Measurements from ENCODE around the gene TRMT1L.
"Not testable (repeated sequence)": the region's sequence is repeated elsewhere in the genome, so short reads cannot be mapped to it uniquely, and the experiment has no call there.

Gene TRMT1L, protein sequence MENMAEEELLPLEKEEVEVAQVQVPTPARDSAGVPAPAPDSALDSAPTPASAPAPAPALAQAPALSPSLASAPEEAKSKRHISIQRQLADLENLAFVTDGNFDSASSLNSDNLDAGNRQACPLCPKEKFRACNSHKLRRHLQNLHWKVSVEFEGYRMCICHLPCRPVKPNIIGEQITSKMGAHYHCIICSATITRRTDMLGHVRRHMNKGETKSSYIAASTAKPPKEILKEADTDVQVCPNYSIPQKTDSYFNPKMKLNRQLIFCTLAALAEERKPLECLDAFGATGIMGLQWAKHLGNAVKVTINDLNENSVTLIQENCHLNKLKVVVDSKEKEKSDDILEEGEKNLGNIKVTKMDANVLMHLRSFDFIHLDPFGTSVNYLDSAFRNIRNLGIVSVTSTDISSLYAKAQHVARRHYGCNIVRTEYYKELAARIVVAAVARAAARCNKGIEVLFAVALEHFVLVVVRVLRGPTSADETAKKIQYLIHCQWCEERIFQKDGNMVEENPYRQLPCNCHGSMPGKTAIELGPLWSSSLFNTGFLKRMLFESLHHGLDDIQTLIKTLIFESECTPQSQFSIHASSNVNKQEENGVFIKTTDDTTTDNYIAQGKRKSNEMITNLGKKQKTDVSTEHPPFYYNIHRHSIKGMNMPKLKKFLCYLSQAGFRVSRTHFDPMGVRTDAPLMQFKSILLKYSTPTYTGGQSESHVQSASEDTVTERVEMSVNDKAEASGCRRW

GRCh38 chr1:185156854-185157598 lies at the start of gene TRMT1L, which contains the start of gene SWT1:
TRMT1L (minus strand) TSS chr1:185156953; CDS start chr1:185156712, 241 bp downstream.
SWT1 (plus strand) TSS chr1:185157167; CDS start chr1:185160842, 3,675 bp downstream.
- DNase-seq (ENCODE audit: low spot score) = peak; percentile 96

DNA sequence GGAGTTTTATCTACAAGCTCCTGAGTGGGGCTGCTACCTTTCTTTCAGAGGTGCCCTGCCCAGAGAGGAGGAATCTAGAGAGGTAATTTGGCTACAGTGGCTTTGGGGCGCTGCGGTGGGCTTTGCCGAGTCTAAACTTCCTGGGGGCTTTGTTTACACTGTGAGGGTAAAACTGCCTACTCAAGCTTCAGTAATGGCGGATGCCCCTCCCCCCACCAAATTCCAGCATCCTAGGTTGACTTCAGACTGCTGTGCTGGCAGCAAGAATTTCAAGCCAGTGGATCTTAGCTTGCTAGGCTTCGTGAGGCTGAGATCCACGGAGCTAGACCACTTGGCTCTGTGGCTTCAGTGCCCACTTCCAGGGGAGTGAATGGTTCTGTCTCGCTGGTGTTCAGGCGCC lies 44.1 kb upstream of the TRMT1L start:
- DNase-seq (ENCODE audit: low spot score) = no peak

DNA sequence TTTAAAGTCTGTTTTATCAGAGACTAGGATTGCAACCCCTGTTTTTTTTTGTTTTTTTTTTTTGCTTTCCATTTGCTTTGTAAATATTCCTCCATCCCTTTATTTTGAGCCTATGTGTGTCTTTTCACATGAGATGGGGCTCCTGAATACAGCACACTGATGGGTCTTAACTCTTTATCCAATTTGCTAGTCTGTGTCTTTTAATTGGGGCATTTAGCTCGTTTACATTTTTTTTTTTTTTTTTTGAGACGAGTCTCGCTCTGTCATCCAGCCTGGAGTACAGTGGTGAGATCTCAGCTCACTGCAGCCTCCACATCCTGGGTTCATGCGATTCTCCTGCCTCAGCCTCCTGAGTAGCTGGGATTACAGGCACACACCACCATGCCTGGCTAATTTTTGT lies 42.0 kb upstream of the TRMT1L start:
- not testable (repeated sequence) for DNase-seq (ENCODE audit: low spot score)

GRCh38 chr1:185193756-185194155 lies 37.0 kb upstream of the TRMT1L start:
- no peak for DNase-seq (ENCODE audit: low spot score)

DNA sequence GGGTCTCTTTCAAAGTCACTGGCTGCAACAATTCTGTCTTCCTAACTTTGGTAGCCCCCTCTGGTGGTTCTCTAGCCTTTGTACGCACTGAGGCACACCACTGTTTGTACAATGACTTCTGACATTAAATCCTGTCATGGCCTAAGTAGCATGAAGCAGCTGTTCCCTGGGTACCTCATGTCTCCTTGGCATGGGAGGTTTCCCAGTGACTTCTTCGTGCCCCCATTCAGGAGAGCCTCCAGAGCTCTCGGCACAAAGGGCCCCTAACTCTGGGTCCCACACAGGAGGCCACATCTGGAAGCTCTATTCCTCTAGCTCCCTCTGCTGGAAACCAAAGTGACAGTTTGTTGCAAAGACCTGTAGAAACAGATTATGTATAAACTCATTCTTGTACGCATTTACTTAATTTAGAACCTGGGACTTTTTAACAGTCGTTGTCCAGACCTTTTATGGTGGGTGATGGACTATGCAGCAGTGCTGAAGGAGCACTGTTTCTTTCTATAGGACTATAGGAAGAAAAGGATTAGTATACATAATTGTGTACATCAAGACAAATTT lies 13.6 kb upstream of the TRMT1L start:
- peak; percentile 69 for DNase-seq (ENCODE audit: low spot score)

GRCh38 chr1:185166106-185166505 lies 9.4 kb upstream of the TRMT1L start:
- no peak for DNase-seq (ENCODE audit: low spot score)

- no peak for DNase-seq (ENCODE audit: low spot score)
Observed at GRCh38 chr1:185162491-185162890, 5.7 kb upstream of the TRMT1L start.

DNA sequence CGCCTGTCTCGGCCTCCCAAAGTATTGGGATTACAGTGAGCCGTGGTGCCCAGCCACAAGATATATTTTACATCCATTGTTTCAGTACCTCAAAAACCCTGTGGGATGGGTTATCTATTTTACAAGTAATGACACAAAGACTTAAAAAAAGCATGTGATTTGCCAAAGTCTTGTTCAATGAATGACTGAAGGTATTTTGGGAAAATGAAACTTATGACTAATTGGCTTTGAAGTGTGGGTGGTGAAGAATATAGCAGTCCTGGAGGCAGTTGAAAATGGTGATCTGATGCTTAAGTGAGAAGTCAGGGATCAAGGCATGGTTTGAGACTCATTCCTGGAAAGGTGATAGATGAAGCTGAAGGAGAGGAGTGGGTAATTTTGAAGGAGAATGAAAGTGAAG lies 3.2 kb upstream of the TRMT1L start:
- no peak for DNase-seq (ENCODE audit: low spot score)

- DNase-seq (ENCODE audit: low spot score) = no peak
Observed at GRCh38 chr1:185158800-185159199, 2.0 kb upstream of the TRMT1L start.

DNA sequence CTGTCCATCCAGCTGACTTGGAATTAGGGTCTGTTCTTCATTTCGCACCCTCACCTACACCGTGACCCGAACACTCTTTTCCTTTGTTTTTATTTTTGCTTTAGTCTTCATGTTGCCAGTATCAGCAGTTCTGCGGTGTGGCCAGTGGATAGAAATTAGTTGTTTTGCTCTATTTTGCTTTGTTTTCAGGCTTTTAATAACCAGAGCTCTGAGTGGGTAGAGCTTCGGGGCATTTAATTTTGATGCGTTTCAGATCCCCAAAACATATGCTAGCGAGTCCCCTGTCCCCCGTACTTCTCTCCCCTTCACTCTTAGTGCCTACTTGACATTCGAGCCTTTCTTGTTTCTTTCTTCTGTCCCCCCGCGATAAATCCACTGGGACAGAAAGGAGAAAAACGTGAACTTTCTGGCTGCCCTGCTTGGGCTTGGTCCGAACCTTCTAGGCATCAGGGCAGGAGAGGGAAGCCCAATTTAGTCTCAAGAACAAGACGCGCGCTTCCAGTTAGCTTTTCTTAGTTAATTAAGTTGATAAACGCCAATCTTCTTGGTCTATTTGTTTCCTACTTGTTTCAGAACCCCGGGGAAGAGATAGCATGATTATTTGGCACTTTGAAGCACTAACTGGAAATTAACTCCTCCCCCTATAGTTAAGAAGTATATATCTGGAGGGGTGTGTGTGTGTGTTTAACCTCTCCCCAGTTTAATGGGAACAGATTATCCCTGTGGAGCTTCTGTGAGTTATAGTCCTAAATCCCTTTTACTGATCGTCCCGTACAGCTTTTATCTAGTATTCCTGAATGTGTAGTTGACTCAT lies 1.1 kb upstream of the TRMT1L start:
- peak; percentile 7 for DNase-seq (ENCODE audit: low spot score)

GRCh38 chr1:185156288-185156853 lies 382 bp downstream of the TRMT1L start:
- no peak for DNase-seq (ENCODE audit: low spot score)

DNA sequence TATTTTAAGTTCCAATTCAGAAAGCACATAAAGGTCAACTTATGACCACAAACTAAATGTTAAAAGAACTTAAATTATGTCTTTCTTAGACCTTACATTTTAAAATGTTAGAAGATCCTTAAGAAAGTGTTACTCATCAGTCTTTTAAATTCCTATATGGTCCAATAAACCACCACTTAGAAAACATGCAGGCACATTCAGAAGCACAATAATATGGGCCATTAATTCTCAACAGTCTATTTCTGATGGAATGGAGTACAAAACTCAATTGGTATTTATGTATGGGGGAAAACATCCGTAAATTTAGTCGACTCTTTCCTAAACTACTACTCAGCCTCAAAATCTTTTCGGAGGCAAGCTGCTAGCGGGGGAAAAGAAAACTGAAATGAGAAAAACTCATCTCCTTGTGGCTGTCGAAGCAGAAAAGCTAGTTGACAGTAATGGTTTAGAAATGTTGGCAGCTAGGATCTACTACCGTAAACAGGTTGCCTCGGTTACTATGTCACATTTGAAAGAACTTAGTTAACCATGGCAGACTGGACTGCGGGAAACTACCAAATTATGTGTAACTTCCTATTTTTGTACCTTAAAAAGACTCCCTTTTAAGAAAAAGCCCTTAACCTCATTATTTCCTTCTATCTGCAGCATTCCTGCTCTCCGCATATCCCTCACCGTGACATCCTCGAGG lies 1.0 kb downstream of the TRMT1L start:
- DNase-seq (ENCODE audit: low spot score) = peak; percentile 16

- peak; percentile 3 for DNase-seq (ENCODE audit: low spot score)
Observed at GRCh38 chr1:185154912-185155513, 1.7 kb downstream of the TRMT1L start.

DNA sequence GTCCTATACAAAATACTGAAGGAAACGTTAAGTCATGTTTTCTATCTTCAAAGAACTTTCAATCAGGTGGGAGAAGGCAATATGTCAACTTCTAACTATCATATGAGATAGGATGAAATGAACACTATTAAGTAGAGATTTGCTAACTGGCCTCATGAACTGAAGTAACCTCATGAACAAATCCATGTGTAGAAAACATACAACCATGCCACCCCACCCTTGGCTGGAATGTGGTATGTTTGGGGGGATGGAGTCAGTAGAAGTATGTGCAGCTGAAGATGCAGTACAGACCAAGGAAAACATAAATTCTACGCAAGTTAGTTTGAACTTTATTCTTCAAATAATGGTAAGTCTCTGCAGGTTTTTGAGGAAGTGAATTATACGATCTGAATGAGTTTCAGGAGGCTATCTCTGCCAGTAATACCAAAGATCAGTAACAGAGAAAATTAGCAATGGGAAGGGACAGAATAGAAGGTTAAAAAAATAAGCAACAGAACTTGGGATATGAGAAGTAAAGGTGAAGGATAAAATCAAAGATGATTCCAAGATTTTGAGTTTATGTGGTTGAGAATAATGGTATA lies 4.5 kb downstream of the TRMT1L start:
- peak; percentile 44 for DNase-seq (ENCODE audit: low spot score)

- DNase-seq (ENCODE audit: low spot score) = no peak
Observed at GRCh38 chr1:185151215-185151614, 5.5 kb downstream of the TRMT1L start.

DNA sequence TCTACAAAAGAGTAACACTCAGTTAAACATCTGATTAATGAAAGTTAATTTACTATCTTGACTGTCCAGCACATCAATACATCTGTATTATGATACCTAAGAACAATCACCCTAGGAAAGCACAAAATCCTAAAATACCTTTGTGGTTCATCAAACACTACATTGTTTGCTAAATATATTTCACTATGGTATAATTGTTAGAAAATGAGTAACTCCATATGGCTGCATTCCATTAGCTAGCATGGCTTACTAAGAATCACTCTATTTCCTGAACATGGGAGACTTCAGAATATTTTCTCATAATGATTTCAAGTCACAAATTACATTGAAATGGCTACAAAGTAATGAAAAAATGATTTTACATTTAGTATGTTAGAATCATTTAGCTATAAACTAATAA lies 12.5 kb downstream of the TRMT1L start:
- DNase-seq (ENCODE audit: low spot score) = peak; percentile 36

DNA sequence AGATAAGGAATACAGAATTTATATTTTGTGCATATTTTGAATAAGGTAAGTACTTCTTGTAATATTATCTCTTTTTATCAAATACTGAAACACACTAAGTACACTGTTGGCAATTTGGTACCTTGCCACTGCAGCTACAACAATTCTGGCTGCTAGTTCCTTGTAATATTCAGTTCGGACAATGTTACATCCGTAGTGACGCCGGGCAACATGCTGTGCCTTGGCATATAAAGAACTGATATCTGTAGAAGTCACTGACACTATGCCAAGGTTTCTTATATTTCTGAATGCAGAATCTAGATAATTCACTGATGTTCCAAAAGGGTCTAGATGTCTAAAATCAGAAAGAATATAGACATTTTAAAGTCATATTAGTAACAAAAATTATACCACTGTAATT lies 17.5 kb downstream of the TRMT1L start:
- DNase-seq (ENCODE audit: low spot score) = no peak

DNA sequence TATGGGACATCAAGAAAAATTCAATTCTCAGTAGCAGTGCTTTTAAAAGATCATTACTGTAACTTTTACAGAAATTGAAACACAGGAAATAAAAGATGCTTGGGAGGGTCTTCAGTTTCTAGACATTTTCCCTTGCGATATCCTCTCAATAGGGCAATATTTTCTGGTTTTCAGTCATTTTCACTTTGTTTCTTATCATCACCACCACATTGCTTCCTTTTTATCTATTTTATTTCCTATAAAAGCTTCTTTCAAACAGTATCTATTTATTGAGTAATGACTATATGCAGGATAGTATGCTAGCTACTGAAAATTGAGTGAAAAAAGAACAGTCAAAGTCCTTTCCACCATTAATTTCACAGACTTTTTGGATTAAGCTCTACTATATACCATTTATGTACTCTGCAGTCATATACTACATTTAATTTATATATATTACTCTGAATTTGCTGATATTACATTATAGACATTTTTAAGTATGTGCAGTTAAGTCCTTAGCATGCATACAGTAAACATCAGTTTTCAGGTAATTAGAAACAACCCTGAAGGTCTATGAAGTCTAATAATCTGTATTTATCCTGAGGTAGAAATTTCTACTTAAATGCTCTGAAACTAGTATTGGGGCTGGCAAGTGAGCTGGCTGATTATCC lies 18.7 kb downstream of the TRMT1L start:
- no peak for DNase-seq (ENCODE audit: low spot score)

GRCh38 chr1:185132534-185132933 lies 24.2 kb downstream of the TRMT1L start:
- DNase-seq (ENCODE audit: low spot score) = no peak
